T-cell (primary cell): ENCODE measurements around the gene PRKCG. TPM values are rescaled to one million over a fixed set of nuclear protein-coding genes. Genes with fewer than 3 reads are reported as not detected.

Experiments used
- ATAC-seq, 4 experiments: fragments of 200-7000 bp in 3 of 4; fragments of 150-1000 bp in 1 of 4; cut with Tn5 transposase; replicated peaks in 1 of 4; 1 replicate in 3 of 4; 2 replicates in 1 of 4; pipeline ENCODE4 v1.10.0; 2021; ENCODE audit warnings: moderate library complexity in 3 of 4, mild to moderate bottlenecking in 2 of 4, moderate number of reproducible peaks in 1 of 4
- CTCF ChIA-PET, 2 donors: fragments of 300-600 bp; sonication (Branson Sonifier 250); formaldehyde crosslinking; loops; one replicate each; lab custom pipeline; 2022; ENCODE audit warnings: antibody characterized with exemption in 2 of 2; lab: Charles Lee
- POLR2A ChIA-PET, 2 donors: fragments of 300-600 bp; sonication (Branson Sonifier 250); formaldehyde crosslinking; loops; one replicate each; lab custom pipeline; 2022; ENCODE audit warnings: antibody characterized with exemption in 2 of 2; lab: Charles Lee
- DNase-seq, 35 experiments: peaks; one replicate each; pipeline versions ENCODE4 v3.0.0 to v3.0.0-alpha.2; 2013 to 2023
- H3K27ac ChIP-seq: one replicate; pipeline ENCODE4 v1.5.1; 2013; ENCODE audit warnings: low read length
- H3K27me3 ChIP-seq, 2 experiments: replicated peaks in 1 of 2; 1 replicate in 1 of 2; 2 replicates in 1 of 2; pipeline versions ENCODE4 v1.6.1 to v1.7.0; 2013; ENCODE audit warnings: low read length in 1 of 2, mixed read lengths in 1 of 2; ENCODE audit not compliant: control insufficient read depth in 2 of 2, insufficient read depth in 2 of 2; ENCODE audit errors: extremely low read depth in 1 of 2
- H3K36me3 ChIP-seq, 2 donors: 1 replicate in 1 of 2; 2 replicates in 1 of 2; pipeline versions ENCODE4 v1.6.1 to v1.7.0; 2013; ENCODE audit warnings: low read length in 1 of 2; ENCODE audit not compliant: control insufficient read depth in 2 of 2, insufficient read depth in 1 of 2; ENCODE audit errors: extremely low read depth in 1 of 2
- H3K4me1 ChIP-seq, 2 experiments: 1 replicate in 1 of 2; 2 replicates in 1 of 2; pipeline versions ENCODE4 v1.6.1 to v1.7.0; 2013; ENCODE audit warnings: low read length in 2 of 2, mixed read lengths in 1 of 2; ENCODE audit not compliant: insufficient read depth in 2 of 2, control insufficient read depth in 1 of 2; ENCODE audit errors: extremely low read depth in 1 of 2
- H3K4me3 ChIP-seq, 2 donors: 1 replicate in 1 of 2; 2 replicates in 1 of 2; pipeline versions ENCODE4 v1.5.1 to v1.7.0; 2013; ENCODE audit warnings: mild to moderate bottlenecking in 2 of 2, low read length in 1 of 2, moderate library complexity in 1 of 2; ENCODE audit not compliant: control insufficient read depth in 1 of 2; ENCODE audit errors: extremely low read depth in 1 of 2
- H3K9me3 ChIP-seq: 2 replicates; pipeline ENCODE4 v1.7.0; 2013
- H3K27ac Mint-ChIP-seq, 2 donors: one replicate each; pipeline ENCODE4 v1.8.0; 2020 to 2021; ENCODE audit warnings: mild to moderate bottlenecking in 2 of 2, mixed read lengths in 2 of 2
- H3K27me3 Mint-ChIP-seq, 2 donors: one replicate each; pipeline ENCODE4 v1.8.0; 2021 to 2022; ENCODE audit warnings: mixed read lengths in 2 of 2
- H3K36me3 Mint-ChIP-seq: one replicate; pipeline ENCODE4 v1.8.0; 2021; ENCODE audit warnings: mixed read lengths
- H3K4me1 Mint-ChIP-seq, 3 donors: one replicate each; pipeline ENCODE4 v1.8.0; 2020 to 2022; ENCODE audit warnings: mixed read lengths in 3 of 3, mild to moderate bottlenecking in 1 of 3
- H3K4me3 Mint-ChIP-seq, 3 donors: one replicate each; pipeline ENCODE4 v1.8.0; 2020 to 2022; ENCODE audit warnings: mild to moderate bottlenecking in 3 of 3, mixed read lengths in 3 of 3, moderate library complexity in 3 of 3
- H3K9me3 Mint-ChIP-seq, 3 donors: one replicate each; pipeline ENCODE4 v1.8.0; 2020 to 2022; ENCODE audit warnings: mixed read lengths in 3 of 3
- WGBS: methylation state at CpG from one replicate; pipeline ENCODE4 v1.1.5; 2013; ENCODE audit warnings: missing lambda C conversion rate; ENCODE audit not compliant: insufficient coverage; 5-methylcytosine and 5-hydroxymethylcytosine counted together
- total RNA-seq, 35 experiments: library from RNA in 6 of 35; stranded (reverse) in 6 of 35; fragments of 120-200 nt in 1 of 35; gene quantifications; one replicate each; pipeline versions ENCODE4 v1.2.1 to v1.2.4 and lab custom pipeline; 2013 to 2026

The PRKCG gene
- total RNA-seq, 5 donors from 2014 or later (not counting 1 experiment from before 2014, with no cell fraction given): 0.15 to 2.4 (median 0.32) TPM; not detected in 2

DNA sequence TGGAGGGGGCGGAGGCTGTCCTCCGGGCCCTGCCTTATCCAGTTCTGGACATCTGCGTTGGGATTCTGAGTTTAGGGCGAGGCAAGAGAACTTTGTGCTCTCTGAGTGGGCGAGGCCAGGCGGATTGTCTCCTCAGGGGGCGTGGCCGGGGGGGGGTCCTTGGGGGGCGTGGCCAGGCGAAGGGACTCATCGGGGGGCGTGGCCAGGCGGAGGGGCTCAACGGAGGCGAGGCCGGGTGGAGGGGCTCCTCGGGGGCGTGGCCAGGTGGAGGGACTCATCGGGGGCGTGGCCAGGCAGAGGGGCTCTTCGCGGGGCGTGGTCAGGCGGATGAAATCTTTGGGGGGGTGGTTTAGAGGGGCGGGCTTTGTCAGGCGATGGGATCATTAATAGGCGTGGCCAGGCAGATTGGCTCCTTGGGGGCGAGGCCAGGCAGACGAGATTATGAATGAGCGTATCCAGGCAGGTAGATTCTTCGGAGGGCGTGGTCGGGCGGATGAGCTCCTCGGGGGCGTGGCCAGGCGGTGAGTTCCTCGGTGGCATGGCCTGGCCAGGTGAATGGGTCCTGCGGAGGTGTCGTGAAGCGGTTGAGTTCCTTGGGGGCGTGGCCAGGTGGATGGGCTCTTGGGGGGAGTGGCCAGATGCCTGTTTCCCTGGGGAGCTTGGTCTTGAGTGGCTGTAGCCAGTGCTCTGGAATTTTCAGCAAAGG is 16.8 kb downstream of the PRKCG start:
- Histone ChIP-seq H3K4me1 (no peaks in the 10 kb centered on the region), H3K4me3 (no peak overlapping the region), H3K9me3 (no peaks in the 10 kb centered on the region), H3K27ac (no peak overlapping the region), H3K36me3 (no peaks in the 10 kb centered on the region), H3K27me3 (peaks cover 0 to 61% of the 10 kb centered on the region in 2 experiments)
- WGBS: 13% methylated on average over 28 of the region's 42 CpGs
- no peak for ATAC-seq
- Mint-ChIP-seq H3K9me3 (no peaks in the 10 kb centered on the region), H3K36me3 (no peaks in the 10 kb centered on the region), H3K4me3 (no peak overlapping the region), H3K27me3 (peaks cover 44 to 75% of the 10 kb centered on the region in 2 donors), H3K4me1 (peaks cover 0 to 9% (median 7%) of the 10 kb centered on the region in 3 donors), H3K27ac (no peak overlapping the region)
- ChIA-PET POLR2A (no interaction called here), CTCF (interaction anchor here in 1 of 2 donors (0.6 to 0.9 kb wide), 2 partner anchors 12 to 49 kb away, joined by 3 to 6 read pairs; no protein-coding TSS in a partner anchor)
- DNase-seq: no peak

DNA sequence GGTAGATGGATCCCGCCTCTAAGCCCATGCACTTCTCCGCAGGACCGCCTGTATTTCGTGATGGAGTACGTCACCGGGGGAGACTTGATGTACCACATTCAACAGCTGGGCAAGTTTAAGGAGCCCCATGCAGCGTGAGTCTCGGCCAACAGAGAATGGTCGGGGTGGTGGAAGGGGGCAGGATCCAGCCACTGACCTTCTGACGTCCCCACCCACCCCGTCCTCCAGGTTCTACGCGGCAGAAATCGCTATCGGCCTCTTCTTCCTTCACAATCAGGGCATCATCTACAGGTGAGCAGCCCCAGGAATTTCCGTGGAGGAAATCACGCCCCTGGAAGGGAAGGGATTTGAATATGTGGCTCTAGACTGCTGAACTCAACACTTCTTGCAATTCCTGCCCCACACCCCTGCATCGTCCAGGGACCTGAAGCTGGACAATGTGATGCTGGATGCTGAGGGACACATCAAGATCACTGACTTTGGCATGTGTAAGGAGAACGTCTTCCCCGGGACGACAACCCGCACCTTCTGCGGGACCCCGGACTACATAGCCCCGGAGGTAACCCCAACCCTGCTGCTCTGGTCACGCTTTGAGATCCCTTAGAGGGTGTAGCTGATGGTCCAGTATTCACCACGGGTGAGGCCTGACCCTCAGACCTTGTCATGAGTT is 18.3 kb downstream of the PRKCG start:
- H3K27me3 Mint-ChIP-seq: peaks cover 45 to 79% of the 10 kb centered on the region in 2 donors
- Histone ChIP-seq H3K27me3 (peaks cover 0 to 63% of the 10 kb centered on the region in 2 experiments), H3K4me3 (no peak overlapping the region), H3K9me3 (no peaks in the 10 kb centered on the region), H3K4me1 (no peaks in the 10 kb centered on the region), H3K36me3 (no peaks in the 10 kb centered on the region), H3K27ac (no peak overlapping the region)
- no peak overlapping the region for H3K4me3 Mint-ChIP-seq
- WGBS: 93% methylated on average over 12 of the region's 27 CpGs
- ChIA-PET CTCF (no interaction called here), POLR2A (no interaction called here)
- DNase-seq: no peak
- no peak for ATAC-seq
- H3K4me1 Mint-ChIP-seq: peaks cover 0 to 15% (median 10%) of the 10 kb centered on the region in 3 donors
- H3K27ac Mint-ChIP-seq: no peak overlapping the region
- no peaks in the 10 kb centered on the region for H3K9me3 Mint-ChIP-seq
- no peaks in the 10 kb centered on the region for H3K36me3 Mint-ChIP-seq

DNA sequence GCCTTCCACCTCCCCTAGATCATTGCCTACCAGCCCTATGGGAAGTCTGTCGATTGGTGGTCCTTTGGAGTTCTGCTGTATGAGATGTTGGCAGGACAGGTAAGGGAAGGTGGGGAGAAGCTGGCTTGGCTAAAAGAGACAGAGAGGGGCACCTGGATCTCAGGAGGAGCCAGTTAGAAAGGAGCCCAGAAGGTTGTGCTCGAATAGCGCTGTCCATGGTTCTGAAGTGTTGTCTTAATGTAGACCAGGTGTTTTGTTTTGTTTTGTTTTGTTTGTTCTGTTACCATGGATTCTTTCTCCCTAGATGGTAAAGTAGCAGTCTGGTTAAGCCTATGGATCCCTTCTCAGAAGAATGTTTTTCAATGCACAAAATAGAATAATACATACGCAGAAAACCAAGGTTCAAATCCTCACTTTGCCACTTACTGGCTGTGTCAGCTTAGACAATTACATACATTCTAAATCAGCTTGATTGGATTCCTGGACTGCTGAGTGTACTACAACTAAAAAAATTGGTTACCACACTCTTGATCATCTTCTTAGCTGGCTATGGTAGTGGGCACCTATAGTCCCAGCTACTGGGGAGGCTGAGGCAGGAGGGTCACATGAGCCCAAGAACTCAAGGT is 21.2 kb downstream of the PRKCG start:
- peak in 15 of 35 experiments; percentile 16 to 82 (median 29) for DNase-seq
- no peaks in the 10 kb centered on the region for H3K9me3 ChIP-seq
- ATAC-seq: peak in 1 of 4 experiments; percentile 41
- H3K36me3 ChIP-seq: no peaks in the 10 kb centered on the region
- POLR2A ChIA-PET: interaction anchor here in 1 of 2 donors (0.7 kb wide), 1 partner anchor 21 kb away, joined by 5 read pairs; the partner anchor contains the start of gene PRKCG
- H3K27me3 ChIP-seq: peaks cover 2 to 69% of the 10 kb centered on the region in 2 experiments
- no peaks in the 10 kb centered on the region for H3K9me3 Mint-ChIP-seq
- no peak overlapping the region for H3K27ac ChIP-seq
- peaks cover 0 to 20% of the 10 kb centered on the region in 2 experiments for H3K4me1 ChIP-seq
- H3K27me3 Mint-ChIP-seq: peaks cover 60 to 79% of the 10 kb centered on the region in 2 donors
- no peak overlapping the region for H3K27ac Mint-ChIP-seq
- CTCF ChIA-PET: no interaction called here
- no peaks in the 10 kb centered on the region for H3K36me3 Mint-ChIP-seq
- H3K4me3 ChIP-seq: no peak overlapping the region
- H3K4me1 Mint-ChIP-seq: peaks cover 24 to 31% (median 26%) of the 10 kb centered on the region in 3 donors
- no peak overlapping the region for H3K4me3 Mint-ChIP-seq
- WGBS: 33% methylated on average over 4 of the region's 4 CpGs

DNA sequence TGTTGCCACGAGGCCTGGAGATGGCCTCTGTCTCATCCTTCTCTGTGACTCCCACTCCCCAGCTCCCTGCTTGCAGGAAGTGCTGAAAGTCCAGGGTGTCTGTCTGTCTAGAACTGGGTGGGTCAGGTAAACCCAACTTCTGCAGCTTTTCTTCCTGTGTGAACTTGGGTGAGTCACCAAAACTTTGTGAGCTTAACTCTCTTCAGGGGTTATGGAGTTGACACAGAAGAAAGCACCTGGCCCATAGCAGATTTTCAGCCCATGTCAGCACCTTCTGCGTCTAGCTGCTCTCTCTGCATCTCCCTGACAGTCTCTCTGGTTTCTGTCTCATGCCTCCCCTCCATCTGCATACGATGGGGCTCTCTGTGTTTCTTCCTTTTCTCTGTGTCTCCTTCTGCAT is 22.9 kb downstream of the PRKCG start:
- Mint-ChIP-seq H3K9me3 (no peaks in the 10 kb centered on the region), H3K27ac (peak overlapping the region; percentile 11 to 34), H3K4me3 (no peak overlapping the region), H3K27me3 (peaks cover 61 to 79% of the 10 kb centered on the region in 2 donors), H3K36me3 (no peaks in the 10 kb centered on the region), H3K4me1 (peaks cover 30 to 37% (median 31%) of the 10 kb centered on the region in 3 donors)
- no peak overlapping the region for H3K27ac ChIP-seq
- WGBS: 57% methylated on average over 2 of the region's 3 CpGs
- ATAC-seq (peak in 1 of 4 experiments; percentile 16), DNase-seq (no peak)
- no peak overlapping the region for H3K4me3 ChIP-seq
- H3K9me3 ChIP-seq: no peaks in the 10 kb centered on the region
- H3K36me3 ChIP-seq: no peaks in the 10 kb centered on the region
- ChIA-PET POLR2A (no interaction called here), CTCF (interaction anchor here in 1 of 2 donors (0.7 kb wide), 1 partner anchor 26 kb away, joined by 3 read pairs; no protein-coding TSS in a partner anchor)
- peaks cover 0 to 33% of the 10 kb centered on the region in 2 experiments for H3K4me1 ChIP-seq
- H3K27me3 ChIP-seq: peaks cover 2 to 68% of the 10 kb centered on the region in 2 experiments

DNA sequence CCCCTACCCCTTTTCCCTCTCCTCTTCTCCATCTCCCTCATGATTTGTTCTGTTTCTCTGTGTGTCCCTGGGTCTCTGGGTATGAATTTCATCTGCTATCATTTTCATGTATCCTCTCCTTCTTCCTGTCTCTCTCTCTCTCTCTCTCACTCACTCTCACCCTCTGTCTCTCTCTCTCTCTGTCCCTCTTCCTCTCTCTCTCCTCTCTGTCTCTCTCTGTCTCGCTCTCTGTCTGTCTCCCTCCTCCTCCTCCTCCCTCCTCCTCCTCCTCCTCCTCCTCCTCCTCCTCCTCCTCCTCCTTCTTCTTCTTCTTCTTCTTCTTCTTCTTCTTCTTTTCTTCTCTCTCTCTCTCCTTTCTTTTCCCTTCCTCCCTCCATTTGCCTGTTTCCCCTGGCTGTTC is 23.8 kb downstream of the PRKCG start:
- Histone ChIP-seq H3K4me3 (no peak overlapping the region), H3K9me3 (no peaks in the 10 kb centered on the region), H3K27me3 (peaks cover 7 to 68% of the 10 kb centered on the region in 2 experiments), H3K36me3 (no peaks in the 10 kb centered on the region), H3K27ac (no peak overlapping the region), H3K4me1 (peaks cover 0 to 33% of the 10 kb centered on the region in 2 experiments)
- no peaks in the 10 kb centered on the region for H3K36me3 Mint-ChIP-seq
- H3K27me3 Mint-ChIP-seq: peaks cover 66 to 82% of the 10 kb centered on the region in 2 donors
- DNase-seq (no peak), ATAC-seq (no peak)
- no peaks in the 10 kb centered on the region for H3K9me3 Mint-ChIP-seq
- ChIA-PET CTCF (no interaction called here), POLR2A (no interaction called here)
- peaks cover 32 to 46% (median 38%) of the 10 kb centered on the region in 3 donors for H3K4me1 Mint-ChIP-seq
- H3K4me3 Mint-ChIP-seq: no peak overlapping the region
- WGBS: no CpG with 5 or more reads among the region's 1 CpG
- H3K27ac Mint-ChIP-seq: no peak overlapping the region
